CD4-positive, alpha-beta T cell treated with Interleukin-15 for 4 hours (primary cell): Measurements from ENCODE around the gene PRR12.

ENCODE experiments used
- DNase-seq: peaks from one replicate; pipeline ENCODE4 v3.0.0-alpha.2; 2020; ENCODE audit warnings: low spot score

Gene PRR12

DNA sequence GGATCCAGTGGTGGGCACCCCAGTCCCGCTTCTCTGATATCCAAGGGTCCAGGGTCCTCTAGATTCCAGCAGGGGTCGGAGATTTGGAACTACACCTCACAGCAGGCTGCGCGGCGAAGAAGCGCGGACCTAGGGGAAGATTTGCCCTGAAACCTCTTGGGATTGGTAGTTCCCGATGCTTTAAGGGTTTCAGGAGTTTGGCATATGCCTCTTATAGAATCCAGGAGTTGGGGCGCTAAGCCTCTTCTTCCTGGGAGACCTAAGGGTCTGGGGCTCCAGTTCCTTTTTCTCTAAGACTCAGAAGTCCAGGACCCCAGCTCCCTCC is 75.1 kb downstream of the PRR12 start:
- no peak for DNase-seq

DNA sequence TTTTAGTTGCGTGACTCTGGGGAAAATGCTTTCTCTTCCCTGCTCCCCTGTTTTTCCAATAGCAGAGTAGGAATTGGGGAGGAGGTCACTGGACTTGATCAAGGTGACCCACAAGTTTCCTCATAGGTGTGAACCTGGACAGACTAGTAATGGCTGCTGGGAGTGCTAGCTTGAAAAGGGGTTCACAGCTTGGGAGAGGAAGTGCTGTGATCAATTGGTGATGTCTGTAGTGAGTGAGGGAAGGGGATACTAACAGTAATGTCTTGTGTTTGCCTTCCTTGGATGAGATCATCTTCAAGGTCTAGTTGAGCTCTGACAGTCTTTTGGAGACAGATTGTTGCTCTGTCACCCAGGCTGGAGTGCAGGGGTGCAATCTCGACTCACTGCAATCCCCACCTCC is 76.5 kb downstream of the PRR12 start:
- DNase-seq, result no peak

DNA sequence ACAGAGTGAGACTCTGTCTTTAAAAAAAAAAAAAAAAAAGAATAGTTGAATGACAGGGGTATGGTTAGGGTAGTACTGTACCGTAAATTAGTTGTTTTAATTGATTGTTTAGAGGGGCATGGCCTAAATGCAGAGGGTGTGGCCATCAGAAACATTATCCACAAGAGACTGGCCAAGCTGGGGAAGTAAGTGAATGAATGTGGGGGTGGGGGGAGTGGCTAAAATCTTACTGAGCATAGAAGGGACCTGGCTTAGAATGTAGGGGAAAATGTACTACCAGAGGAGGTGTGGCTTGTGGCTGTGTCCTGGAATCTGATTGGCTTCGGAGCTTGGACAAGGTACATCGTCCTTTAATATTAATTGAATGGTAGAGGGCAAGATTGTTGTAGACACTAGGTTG is 78.5 kb downstream of the PRR12 start:
- no peak for DNase-seq

DNA sequence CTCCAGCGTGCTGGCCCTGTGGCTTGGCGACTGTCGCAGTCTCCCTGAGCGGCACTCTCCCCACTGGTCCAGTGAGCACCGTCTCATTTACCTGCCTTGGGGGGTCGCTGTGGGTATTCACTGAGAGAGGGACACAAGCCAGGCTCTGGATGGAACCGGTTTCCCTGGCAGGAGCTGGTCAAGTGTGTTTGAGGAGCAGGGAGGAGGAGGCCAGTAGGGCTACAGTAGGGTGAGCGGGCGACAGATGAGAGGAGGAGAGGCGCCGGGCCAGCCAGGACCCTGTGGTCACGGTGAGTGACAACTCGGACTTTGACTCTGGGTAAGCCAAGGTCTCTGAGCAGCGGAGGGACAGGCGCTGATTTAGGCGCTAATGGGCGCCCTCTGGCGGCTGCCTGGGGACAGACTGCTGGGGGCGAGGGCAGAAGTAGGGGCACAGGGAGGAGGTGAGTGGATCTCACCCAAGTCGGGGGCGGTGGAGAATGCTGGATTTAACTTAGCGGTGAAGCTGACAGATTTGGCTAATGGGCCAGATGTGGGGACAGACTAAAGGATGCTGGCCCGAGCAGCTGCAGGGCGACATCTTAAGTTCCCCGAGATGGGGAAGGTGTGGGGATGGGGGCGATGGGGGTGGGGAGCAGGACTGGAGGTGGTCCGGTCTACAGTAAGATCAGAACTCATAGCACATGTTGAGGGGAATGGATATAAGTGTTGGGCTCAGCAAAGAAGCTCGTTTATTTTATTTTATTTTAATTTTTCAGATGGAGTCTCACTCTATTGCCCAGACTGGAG is 81.3 kb downstream of the PRR12 start:
- peak; percentile 78 for DNase-seq
